Measurements from ENCODE around the gene ORMDL3.
"Not testable (repeated sequence)": the region's sequence is repeated elsewhere in the genome, so short reads cannot be mapped to it uniquely, and the experiment has no call there.

The ORMDL3 gene

GRCh38 chr17:39948489-39948828 lies 21.1 kb upstream of the ORMDL3 start:
- DNase-seq: not testable (repeated sequence)

GRCh38 chr17:39946551-39947330 lies 19.3 kb upstream of the ORMDL3 start:
- no peak for DNase-seq

- no peak for DNase-seq
Measured at GRCh38 chr17:39944393-39944711, 17.0 kb upstream of the ORMDL3 start.

- no peak for DNase-seq
Measured at GRCh38 chr17:39943702-39944392, 16.4 kb upstream of the ORMDL3 start.

GRCh38 chr17:39939588-39940419 lies 12.4 kb upstream of the ORMDL3 start:
- no peak for DNase-seq

GRCh38 chr17:39939106-39939505 lies 11.7 kb upstream of the ORMDL3 start:
- DNase-seq: no peak

GRCh38 chr17:39938140-39938869 lies 10.9 kb upstream of the ORMDL3 start:
- no peak for DNase-seq

GRCh38 chr17:39937447-39937846 lies 10.0 kb upstream of the ORMDL3 start:
- DNase-seq: no peak

GRCh38 chr17:39935909-39936308 lies 8.5 kb upstream of the ORMDL3 start:
- no peak for DNase-seq

- DNase-seq: no peak
Measured at GRCh38 chr17:39934324-39934723, 6.9 kb upstream of the ORMDL3 start.

- DNase-seq: no peak
Measured at GRCh38 chr17:39933912-39934311, 6.5 kb upstream of the ORMDL3 start.

- no peak for DNase-seq
Measured at GRCh38 chr17:39929646-39930407, 2.4 kb upstream of the ORMDL3 start.

GRCh38 chr17:39928858-39929645 lies 1.7 kb upstream of the ORMDL3 start:
- no peak for DNase-seq

GRCh38 chr17:39927929-39928857 lies 792 bp upstream of the ORMDL3 start:
- DNase-seq: no peak

GRCh38 chr17:39926588-39927100 lies 757 bp downstream of the ORMDL3 start:
- no peak for DNase-seq

GRCh38 chr17:39926135-39926587 lies 1.2 kb downstream of the ORMDL3 start:
- no peak for DNase-seq

GRCh38 chr17:39925282-39926134 lies 1.9 kb downstream of the ORMDL3 start:
- no peak for DNase-seq

- DNase-seq: no peak
Measured at GRCh38 chr17:39924691-39925055, 2.7 kb downstream of the ORMDL3 start.

Measured in NCI-H1694 (cell line).